Brain microvascular endothelial cell (primary cell): Measurements from ENCODE around the gene ACYP1.

Experiments used
- DNase-seq: peaks from one replicate; pipeline ENCODE4 v3.0.0-alpha.2; 2020
- H3K27ac ChIP-seq: fragments of 250-450 bp; sonication (Bioruptor Pico); 2 replicates; pipeline ENCODE4 v1.5.1; 2020; ENCODE audit warnings: mild to moderate bottlenecking, moderate library complexity
- H3K27me3 ChIP-seq: fragments of 250-450 bp; sonication (Bioruptor Pico); replicated peaks from 2 replicates; pipeline ENCODE4 v1.5.1; 2020; ENCODE audit warnings: mild to moderate bottlenecking
- H3K36me3 ChIP-seq: fragments of 250-450 bp; sonication (Bioruptor Pico); replicated peaks from 2 replicates; pipeline ENCODE4 v1.5.1; 2020; ENCODE audit warnings: mild to moderate bottlenecking
- H3K4me3 ChIP-seq: 2 replicates; pipeline ENCODE4 v1.5.1; 2011; ENCODE audit warnings: low read depth, mild to moderate bottlenecking, control low read depth, low read length, moderate library complexity
- CTCF ChIP-seq: IDR thresholded peaks from 2 replicates; pipeline ENCODE4 v1.5.1; 2011; ENCODE audit warnings: low read depth, mild to moderate bottlenecking, moderate library complexity, low read length, control low read depth, inconsistent platforms; ENCODE audit errors: missing control alignments
- in situ Hi-C: cut with HindIII; loops from 2 replicates; pipeline ENCODE4 v1.10.0; 2017; ENCODE audit warnings: low sequenced_read_pairs, low pct_ligation_motif_present

The ACYP1 gene

GRCh38 chr14:75049731-75050201 lies 14.1 kb downstream of the ACYP1 start:
- DNase-seq, result no peak
- Histone ChIP-seq H3K27ac (no peak overlapping the region), H3K4me3 (no peak overlapping the region), H3K27me3 (no peaks in the 10 kb centered on the region), H3K36me3 (no peaks in the 10 kb centered on the region)
- in situ Hi-C loops, result no loop called here
- no peak for TF ChIP-seq CTCF

- Histone ChIP-seq H3K27me3 (no peaks in the 10 kb centered on the region), H3K36me3 (no peaks in the 10 kb centered on the region), H3K27ac (no peak overlapping the region), H3K4me3 (no peak overlapping the region)
- DNase-seq, result no peak
- in situ Hi-C loops, result no loop called here
- no peak for TF ChIP-seq CTCF
These were observed 14.7 kb downstream of the ACYP1 start for GRCh38 chr14:75049136-75049535.

GRCh38 chr14:75048101-75048500 lies 15.7 kb downstream of the ACYP1 start:
- Histone ChIP-seq H3K27ac (no peak overlapping the region), H3K36me3 (no peaks in the 10 kb centered on the region), H3K4me3 (no peak overlapping the region), H3K27me3 (no peaks in the 10 kb centered on the region)
- no peak for DNase-seq
- in situ Hi-C loops, result no loop called here
- TF ChIP-seq CTCF, result no peak

GRCh38 chr14:75047506-75047905 lies 16.3 kb downstream of the ACYP1 start:
- no peak for TF ChIP-seq CTCF
- no peak overlapping the region for H3K27ac ChIP-seq
- in situ Hi-C loops, result no loop called here
- H3K27me3 ChIP-seq, result no peaks in the 10 kb centered on the region
- H3K36me3 ChIP-seq, result no peaks in the 10 kb centered on the region
- H3K4me3 ChIP-seq, result no peak overlapping the region
- no peak for DNase-seq

- in situ Hi-C loops, result no loop called here
- DNase-seq, result no peak
These were observed 16.9 kb downstream of the ACYP1 start for GRCh38 chr14:75046899-75047298.

More at GRCh38 chr14:75046899-75047298, 16.9 kb downstream of the ACYP1 start:
- H3K36me3 ChIP-seq, result no peaks in the 10 kb centered on the region
- H3K27ac ChIP-seq, result no peak overlapping the region
- H3K4me3 ChIP-seq, result no peak overlapping the region
- H3K27me3 ChIP-seq, result no peaks in the 10 kb centered on the region
- no peak for TF ChIP-seq CTCF
